ENCODE measurements around the gene CX3CL1.
A peak's percentile ranks its signal among the peaks of the same experiment; 100 is the strongest.
"Not testable (repeated sequence)": the region's sequence is repeated elsewhere in the genome, so short reads cannot be mapped to it uniquely, and the experiment has no call there.

CX3CL1 gene

DNA sequence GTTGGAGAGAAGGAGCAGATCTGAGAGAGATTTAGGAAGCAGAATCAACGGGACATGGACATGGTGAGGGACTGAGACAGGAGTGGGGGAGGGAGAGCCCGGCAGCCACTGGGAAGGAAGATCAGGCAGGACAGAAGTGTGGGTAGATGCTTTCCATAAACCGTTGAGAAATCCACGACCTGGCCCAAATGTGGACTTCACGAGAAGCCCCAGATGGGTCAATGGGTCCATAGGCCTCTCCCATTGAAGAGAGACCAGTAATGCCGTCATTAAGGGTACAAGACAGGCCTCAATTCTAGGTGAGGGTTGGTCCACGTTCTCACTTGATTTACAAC, 14.2 kb upstream of the CX3CL1 start:
- DNase-seq, result no peak

DNA sequence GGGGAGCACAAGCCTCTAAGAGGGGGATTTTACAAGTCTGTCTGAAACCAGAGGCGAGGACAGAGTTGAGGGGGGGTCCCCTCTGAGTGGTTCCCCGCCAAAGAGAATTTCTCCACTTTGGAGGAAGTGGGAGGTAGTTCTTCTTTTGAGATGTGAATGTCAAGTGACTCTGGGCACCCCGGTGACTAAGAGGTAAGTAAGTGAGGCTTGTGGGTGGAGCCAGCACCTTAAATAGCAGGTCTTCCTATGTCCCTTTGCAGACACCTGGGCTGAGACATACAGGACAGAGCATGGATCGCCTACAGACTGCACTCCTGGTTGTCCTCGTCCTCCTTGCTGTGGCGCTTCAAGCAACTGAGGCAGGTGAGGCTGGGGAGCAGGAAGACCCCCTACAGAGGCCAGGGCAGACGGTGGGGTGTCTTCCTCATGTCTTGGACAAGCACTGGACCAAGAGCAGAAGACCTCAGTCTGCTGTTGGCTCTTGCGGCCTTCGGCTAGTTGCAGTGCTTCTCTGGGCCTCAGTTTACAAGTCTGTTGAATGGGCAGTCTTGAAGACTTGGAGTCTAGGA, 13.7 kb upstream of the CX3CL1 start, which contains the start of gene CCL22:
Gene CCL22 (plus strand): TSS at position 257 of the 569 bp plus-strand sequence. CDS start 34 bp downstream, at position 291.
- no peak for DNase-seq

DNA sequence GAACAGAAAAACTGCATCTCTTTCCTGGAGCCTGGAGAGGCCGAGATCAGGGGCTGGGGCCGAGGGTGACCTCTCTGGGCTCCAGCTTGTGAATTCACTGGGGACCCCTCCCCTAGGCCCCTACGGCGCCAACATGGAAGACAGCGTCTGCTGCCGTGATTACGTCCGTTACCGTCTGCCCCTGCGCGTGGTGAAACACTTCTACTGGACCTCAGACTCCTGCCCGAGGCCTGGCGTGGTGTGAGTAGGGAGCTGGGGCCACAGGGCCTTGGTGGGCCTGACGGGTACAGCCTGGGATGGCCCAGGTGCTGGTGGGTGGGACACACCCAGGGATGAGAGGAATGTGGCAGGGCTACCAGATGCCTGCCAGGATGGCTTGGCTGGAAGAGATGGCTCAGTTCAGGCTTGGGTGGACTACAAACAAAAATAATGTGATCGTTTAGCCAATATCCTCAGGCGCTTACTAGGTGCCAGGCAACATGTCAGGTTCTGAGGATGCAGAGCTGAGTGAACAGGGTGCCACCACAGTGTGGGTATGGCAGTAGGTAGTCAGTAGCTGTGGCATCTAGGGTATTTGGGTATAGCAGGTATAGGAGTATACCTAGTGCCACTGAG, 11.9 kb upstream of the CX3CL1 start:
- DNase-seq, result no peak

DNA sequence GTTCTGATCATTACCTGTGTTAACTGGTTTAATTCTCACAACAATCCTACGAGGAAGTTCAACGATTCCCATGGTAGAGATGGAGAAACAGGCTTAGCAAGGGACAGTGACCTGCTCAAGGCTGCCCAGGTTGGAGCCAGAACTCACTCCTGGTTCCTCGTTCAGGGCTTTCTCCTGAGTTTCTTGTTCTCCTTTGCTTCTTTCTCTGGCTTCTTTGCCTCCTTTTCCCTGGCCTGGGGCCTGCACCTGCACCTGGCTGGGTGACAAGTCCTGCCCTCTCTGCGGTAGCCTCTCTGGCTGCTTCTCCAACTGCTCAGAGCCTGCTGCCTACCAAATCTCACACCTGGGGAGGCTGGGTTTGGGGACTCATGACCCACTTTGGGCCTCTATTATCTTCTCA, 10.9 kb upstream of the CX3CL1 start:
- no peak for DNase-seq

DNA sequence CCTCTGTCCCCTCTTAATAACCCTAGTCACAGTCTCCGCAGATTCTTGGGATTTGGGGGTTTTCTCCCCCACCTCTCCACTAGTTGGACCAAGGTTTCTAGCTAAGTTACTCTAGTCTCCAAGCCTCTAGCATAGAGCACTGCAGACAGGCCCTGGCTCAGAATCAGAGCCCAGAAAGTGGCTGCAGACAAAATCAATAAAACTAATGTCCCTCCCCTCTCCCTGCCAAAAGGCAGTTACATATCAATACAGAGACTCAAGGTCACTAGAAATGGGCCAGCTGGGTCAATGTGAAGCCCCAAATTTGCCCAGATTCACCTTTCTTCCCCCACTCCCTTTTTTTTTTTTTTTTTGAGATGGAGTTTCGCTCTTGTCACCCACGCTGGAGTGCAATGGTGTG, 8.1 kb upstream of the CX3CL1 start:
- no peak for DNase-seq

DNA sequence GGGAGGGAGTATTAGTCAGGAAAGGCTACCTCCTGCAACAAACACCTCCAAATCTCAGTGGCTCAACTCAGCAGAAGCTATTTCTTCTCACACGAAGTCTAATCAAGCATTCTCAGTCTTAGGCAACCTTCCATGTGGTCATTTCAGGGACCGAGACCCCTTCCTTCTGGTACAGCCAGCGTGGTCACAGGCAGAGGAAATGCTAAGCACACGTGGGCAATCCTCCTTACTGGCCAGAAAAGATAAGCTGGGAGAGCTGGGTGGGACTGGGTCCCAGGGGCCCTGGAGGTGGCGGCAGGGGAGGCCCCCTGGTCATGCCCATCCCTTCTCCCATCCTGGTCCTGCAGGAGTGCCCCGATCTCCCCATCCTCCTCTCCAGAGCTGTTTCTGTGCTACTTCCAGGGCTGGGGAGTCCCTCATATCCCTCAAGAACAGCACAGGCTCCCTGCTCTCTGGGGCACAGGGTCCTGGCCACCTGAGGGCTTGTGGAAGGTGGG, 5.7 kb upstream of the CX3CL1 start:
- DNase-seq, result no peak

DNA sequence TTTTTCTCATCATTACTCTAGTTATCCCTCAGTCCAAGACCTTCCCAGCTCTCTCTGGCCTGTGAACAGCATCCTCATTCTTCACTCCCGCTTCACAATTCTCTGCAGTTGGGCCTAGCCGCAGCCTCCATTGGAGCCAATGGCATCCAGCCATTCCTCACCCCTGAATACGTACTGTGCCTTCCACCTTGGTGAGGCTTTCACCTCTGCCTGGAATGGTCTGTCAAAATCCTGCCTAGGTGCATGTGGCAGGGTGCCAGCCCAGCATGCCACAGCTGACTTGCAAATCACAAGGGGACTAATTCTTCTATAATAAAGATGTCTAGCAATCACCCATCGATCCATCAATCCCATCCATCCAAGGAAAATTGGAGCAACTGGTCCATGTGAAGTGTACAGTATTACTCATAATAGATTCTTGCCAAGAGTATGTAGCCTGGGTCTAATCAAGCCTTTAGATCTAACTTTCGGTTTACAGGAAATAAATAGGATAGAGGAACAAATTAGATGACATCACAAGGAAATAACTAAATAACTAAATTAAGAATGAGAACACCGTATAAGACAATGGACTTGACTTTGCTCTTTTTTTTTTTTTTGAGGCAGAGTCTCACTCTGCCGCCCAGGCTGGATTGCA, 5.1 kb upstream of the CX3CL1 start:
- no peak for DNase-seq

DNA sequence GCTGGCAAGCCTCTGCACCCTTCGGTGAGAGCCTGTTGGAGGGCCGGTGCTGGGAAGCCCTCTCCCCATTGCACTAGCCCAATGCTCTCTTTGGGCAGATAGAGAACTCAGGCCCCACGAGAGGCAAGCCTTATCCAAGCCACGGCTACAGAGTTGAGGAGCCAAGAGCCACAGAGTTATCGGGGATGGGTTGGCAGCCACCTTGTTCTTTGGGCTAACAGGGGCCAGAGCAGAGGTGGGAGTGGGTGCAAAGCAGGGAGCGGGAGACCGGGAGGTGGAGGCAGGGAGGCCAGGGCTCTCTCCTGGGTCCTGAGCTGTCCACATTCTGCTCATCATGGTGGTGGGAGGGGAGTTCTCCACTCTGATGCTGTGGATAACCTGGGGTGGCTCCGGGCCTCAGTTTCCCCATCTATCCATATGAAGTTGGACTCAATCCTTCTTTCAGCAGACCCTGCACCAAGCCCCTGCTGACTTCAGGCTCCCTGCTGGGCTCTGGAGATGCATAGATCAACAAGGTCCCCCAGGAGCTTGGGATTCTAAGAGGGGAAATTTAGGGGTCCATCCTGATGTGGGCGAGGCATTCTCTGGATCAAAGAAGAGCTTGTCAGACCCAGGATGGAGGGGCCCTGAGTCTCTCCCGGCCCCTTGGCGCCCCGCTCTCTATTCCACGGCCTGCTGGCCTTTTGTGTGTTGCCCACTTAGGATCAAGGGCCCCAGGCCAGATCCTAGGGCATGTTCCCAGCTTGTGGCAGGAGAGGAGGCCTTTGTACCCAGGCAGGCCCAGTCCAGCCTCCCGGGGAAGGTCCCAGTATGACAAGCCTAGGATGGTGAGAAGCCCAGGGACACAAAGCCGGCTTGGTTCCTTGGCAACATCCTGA, 557 bp upstream of the CX3CL1 start:
- DNase-seq, result no peak

DNA sequence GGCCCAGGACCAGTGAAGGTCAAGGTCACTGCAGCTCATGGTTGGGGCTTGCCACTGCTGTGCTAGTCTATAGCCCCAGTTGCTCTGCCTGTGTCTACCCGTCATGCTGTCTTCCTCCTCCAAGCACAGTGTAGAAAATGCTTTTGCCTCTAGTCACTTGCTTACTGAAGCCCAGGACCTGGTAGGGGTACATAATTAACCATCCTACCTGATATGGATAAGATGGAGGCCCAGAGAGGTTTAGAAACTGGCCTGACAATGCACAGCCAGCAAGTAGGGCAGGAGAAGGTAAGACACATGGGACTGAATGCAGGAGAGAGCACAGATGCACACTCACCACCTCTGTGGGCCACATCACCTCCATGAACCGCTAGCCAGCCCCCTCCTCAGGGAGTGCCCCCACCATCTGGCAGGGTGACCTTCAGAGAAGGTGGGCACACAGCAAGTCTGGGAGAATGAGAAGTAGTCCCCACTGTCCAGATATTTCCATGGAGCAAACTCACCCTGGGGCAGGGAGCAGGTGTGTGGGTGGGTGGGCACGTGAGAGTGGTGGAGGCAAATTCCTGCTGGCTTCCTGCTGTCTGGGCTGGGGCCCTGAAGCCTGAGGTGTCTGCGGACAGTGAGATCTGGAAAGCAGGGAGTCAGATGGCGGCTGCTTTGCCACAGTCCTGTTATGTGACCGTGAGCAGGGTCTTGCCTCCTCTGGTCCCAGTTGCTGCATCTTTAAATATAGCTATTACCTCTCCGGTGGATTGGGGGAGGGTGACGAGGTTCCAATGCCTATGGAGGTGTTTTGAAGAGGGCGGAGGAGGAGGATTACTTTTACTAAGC, 1.0 kb downstream of the CX3CL1 start:
- no peak for DNase-seq

DNA sequence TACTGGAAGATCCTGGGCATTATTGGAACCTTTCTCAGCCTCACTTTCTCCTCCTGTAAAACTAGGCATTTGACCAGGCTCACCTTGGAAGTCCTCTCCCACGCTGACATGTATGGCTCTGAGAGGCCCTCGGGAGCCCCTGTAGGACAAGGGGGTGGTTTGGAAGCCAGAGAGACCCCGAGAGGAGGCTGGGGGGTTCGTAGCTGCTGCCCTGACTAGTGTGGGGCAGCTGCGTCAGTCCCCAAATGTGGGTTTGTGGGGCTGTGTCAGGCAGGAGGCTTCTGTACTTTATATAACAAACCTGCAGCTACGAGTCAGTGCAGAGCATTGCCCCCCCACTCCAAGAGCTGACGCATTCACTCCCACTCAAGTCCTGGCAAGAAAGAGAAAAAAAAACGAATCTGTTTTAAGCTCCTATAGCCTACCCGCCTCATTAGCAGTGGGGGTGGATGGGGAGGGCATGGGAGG, 1.8 kb downstream of the CX3CL1 start:
- no peak for DNase-seq

DNA sequence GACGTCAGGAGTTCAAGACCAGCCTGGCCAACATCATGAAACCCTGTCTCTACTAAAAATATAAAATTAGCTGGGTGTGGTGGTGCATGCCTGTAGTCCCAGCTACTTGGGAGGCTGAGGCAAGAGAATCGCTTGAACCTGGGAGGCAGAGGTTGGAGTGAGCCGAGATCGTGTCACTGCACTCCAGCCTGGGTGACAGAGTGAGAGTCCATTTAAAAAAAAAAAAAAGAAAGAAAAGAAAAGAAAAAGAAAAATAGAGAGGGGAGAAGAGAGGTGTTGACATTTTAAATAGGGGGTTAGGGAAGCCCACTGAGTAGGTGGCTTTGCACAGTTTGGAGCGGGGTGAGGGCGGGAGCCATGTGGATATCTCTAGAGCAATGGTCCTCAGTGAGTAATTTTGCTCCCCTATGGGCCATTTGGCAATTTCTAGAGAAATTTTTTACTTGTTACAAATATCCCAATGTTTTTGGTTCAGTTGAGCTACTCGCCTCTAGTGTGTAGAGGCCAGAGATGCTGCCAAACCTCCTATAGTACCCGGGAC, 2.7 kb downstream of the CX3CL1 start:
- DNase-seq, result not testable (repeated sequence)

DNA sequence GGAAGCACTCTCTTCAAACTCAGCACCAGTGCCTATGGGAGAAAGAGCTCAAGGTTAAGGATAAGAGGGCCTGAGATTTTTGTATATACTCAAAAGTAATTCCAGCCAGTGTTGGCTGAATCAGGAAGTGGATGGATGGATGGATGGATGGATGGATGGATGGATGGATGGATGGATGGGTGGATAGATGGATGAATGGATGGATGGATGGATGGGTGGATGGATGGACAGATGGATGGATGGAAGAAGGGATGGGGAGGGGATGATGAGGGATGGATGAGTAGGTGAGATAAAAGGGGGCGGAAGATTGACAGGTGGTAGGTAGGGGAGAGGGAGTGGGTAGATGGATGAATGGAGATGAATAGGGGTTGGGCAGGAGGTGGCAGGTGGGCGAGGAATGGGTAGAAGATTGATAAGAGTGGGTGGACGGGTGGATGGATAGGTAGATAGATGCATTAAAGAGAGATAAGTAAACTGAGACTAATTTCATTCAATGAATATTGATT, 4.1 kb downstream of the CX3CL1 start:
- DNase-seq, result no peak

DNA sequence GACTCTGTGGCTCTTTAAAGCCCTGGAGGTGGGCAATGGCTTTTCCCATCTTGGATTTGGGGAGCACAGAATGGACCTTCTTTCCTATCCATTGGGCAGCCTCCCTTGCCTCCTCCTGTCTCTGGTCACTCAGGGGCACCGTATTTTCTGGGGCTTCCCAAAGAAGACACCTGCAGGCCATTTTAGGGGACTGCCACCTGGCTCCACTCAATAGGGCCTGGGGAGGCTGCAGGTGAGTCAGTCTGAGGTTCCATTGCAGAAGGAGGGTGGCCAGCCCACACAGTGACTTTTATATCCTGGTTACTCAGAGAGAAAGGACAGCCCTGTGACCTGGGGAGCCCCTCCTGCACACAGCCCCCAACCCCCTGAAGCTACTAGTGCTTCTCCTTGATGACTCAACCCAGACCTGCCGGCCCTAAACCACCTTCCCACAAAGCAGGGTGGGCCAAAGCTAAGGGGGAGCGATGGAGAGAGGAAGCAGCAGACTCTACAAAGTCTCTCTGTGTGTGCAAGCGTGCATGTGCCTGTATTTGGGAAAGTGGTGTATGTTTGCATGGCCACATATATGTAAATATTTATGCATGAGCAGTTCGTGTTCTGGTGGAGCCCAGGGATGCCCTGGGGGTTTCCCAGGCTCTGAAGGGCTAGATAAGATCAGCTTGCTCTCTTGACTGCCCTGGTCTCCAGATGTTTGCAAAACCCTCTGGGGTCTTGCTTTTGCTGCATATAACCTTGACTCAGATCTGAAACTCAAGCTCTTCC, 5.0 kb downstream of the CX3CL1 start:
- peak; percentile 3 for DNase-seq

DNA sequence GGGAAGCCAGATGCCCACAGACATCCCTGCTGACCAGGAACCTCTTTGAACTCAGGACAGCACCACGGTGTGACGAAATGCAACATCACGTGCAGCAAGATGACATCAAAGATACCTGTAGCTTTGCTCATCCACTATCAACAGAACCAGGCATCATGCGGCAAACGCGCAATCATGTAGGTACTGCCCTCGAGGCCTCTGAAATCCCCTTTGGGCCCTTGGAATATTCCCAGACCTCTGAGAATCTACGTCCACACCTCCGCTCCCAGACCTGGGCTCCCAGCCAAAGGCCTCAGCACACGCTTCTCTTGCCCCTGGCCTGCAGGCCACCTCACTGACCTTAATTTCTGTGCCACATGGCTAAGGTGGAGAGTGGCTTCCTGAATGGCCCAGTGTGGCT, 7.3 kb downstream of the CX3CL1 start:
- no peak for DNase-seq

DNA sequence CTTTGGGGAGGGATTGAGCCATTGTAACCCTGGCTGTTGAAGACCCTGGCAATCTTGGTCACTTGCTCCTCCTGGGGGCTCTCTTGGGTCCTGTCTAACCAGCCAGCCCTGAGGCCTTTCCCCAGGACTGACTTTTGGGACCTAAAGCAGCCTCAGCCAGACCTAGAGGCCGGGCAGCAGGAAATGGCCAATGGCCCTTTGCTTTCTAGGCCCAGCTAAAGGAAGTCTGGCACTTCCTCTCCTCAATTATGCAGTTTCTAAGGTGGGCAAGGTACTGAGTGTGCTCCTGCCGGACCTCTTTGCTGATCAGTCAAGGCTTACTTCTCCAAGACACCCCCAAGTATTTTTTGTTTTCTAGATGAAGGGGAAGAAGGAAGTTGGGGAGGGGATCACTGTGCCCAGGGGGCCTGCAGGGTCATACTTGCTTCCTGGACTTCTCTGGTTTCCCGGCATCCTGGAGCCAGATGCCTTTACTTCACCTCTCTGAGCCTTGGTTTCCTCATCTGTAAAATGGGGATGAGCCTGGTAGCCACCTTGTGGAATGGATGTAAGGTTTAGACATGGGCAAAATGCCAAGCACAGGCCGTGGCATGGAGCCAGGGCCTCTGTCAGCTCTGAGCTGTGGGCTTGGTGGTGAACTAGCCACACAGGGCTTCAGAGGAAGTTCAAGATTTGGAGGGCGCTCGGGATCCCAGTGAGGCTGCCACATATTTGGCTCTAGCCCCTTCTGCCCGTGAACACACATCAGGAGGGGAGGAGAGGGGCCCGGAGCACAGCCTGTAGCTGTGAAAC, 8.6 kb downstream of the CX3CL1 start:
- no peak for DNase-seq

DNA sequence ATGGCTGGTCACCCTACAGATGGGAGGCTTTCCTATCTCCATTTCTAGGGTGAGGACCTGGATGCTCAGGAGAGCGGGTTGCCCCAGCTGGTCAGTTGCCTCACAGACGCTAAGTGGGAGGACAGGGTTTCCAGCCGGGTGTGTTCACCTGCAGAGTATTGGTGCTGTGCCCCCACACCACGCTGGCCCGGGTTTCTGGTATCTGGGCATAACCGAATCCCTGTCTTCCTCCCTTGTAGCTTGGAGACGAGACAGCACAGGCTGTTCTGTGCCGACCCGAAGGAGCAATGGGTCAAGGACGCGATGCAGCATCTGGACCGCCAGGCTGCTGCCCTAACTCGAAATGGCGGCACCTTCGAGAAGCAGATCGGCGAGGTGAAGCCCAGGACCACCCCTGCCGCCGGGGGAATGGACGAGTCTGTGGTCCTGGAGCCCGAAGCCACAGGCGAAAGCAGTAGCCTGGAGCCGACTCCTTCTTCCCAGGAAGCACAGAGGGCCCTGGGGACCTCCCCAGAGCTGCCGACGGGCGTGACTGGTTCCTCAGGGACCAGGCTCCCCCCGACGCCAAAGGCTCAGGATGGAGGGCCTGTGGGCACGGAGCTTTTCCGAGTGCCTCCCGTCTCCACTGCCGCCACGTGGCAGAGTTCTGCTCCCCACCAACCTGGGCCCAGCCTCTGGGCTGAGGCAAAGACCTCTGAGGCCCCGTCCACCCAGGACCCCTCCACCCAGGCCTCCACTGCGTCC, 9.7 kb downstream of the CX3CL1 start:
- DNase-seq, result no peak

DNA sequence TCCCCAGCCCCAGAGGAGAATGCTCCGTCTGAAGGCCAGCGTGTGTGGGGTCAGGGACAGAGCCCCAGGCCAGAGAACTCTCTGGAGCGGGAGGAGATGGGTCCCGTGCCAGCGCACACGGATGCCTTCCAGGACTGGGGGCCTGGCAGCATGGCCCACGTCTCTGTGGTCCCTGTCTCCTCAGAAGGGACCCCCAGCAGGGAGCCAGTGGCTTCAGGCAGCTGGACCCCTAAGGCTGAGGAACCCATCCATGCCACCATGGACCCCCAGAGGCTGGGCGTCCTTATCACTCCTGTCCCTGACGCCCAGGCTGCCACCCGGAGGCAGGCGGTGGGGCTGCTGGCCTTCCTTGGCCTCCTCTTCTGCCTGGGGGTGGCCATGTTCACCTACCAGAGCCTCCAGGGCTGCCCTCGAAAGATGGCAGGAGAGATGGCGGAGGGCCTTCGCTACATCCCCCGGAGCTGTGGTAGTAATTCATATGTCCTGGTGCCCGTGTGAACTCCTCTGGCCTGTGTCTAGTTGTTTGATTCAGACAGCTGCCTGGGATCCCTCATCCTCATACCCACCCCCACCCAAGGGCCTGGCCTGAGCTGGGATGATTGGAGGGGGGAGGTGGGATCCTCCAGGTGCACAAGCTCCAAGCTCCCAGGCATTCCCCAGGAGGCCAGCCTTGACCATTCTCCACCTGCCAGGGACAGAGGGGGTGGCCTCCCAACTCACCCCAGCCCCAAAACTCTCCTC, 10.4 kb downstream of the CX3CL1 start:
- DNase-seq, result no peak

Data from stimulated activated CD4-positive, alpha-beta T cell treated with anti-CD3 and anti-CD28 coated beads, Interleukin-12 subunit alpha, Interleukin-12 subunit beta, amount 100 ng/mL, for 4 hours (primary cell).